NOMO-1 (cell line): ENCODE results near the gene NR2C2.

Experiments used
- DNase-seq, 2 experiments: peaks; one replicate each; lab custom pipeline; 2025; ENCODE audit not compliant: unreplicated experiment in 2 of 2; lab: John Stamatoyannopoulos, UW

Gene NR2C2

GRCh38 chr3:15055019-15055557, 107.7 kb downstream of the NR2C2 start:
- DNase-seq, result no peak

DNA sequence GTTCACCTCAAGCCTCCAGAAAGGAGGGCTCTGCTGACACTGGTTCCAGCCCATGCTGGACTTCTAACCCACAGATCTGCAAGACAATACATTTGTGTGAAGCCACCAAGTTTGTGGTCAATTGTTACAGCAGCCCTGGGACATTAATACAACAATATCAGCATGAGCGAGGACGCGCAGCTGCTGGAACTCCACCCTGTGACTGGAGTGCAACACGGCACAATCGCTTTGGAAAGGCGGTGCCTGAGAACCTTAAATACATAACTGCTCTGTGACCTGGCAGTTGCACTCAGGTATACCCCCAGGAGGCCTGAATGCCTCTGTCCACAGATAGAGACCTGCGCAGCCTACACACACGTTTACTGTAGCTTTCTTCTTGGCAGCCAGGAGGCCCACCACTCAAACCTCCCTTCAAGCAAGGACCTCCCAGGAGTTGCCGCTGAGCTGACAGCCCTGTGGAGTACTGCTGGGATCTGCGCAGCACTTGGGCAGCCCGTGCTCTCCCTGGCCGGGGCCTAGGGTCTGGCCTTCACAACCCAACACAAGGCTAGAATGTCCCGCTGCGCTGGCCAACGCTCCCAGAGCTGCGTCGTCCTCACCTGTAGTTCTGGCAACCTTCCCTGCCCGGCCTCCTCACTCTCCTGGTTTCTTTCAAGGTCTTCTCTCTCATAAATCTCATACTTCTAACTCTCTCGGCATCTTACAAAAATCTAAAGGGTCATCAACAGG, 109.5 kb downstream of the NR2C2 start:
- DNase-seq, result no peak

DNA sequence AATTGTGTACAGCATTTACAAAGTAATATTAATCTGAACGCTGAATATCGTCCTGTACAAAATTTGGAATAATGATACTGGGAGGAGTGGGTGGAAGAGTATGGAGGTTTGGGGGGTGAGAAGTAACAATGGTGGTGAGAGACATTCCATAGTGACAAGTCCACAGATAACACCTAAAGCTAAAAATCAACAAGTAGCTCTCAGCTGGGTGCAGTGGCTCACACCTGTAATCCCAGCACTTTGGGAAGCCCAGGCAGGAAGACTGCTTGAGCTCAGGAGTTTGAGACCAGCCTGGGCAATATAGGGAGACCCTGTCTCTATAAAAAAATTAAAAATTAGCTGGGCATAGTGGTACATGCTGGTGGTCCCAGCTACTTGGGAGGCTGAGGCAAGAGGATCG, 112.6 kb downstream of the NR2C2 start:
- DNase-seq, result no peak

DNA sequence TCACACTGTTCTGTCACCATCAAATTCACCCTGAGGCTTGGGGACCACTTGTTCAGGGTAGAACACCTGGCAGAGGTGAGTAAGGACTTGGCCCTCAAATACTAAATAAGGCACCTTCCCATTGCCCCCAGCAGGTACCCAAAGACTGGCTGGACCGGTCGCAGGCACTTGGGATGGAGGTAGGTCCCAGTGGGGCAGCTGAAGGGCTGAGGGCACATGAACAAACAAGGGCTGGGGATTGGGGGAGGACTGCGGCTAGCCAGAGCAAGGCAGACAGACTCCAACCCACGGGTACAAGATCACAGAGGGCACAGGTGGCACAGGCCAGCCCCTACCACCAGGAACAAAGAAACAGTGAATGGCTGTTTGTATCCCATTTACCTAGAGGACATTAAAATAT, 115.9 kb downstream of the NR2C2 start:
- DNase-seq, result no peak

- DNase-seq, result no peak
These were observed 116.4 kb downstream of the NR2C2 start for GRCh38 chr3:15063656-15064286.

DNA sequence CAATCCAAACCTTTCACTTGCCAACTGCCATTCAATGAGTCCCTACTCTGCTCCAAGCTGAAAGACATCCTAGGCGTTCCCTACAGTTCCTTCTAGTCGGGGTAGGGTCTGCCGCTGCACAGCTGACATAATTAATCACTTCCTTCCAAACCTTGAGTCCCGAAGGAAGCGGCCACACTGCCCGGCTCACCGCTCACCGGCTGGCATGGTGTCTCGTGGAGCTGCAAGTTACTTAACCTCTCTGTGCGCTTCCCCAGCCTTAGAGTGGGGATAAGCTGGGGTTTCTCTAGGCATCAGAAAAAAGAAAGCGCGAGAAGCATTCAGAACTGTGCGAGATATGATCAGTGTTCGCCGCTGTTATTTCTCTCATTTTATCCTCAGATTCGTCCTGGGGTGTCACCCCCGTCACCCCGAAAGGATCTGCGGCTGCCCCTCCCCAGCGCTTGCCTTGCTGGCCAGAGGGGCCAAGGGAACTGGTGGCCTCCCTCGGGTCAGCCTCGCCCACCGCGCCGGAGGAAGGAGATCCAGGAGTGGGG, 117.0 kb downstream of the NR2C2 start:
- DNase-seq, result peak; percentile 13 to 21

GRCh38 chr3:15064835-15065549, 117.6 kb downstream of the NR2C2 start, which contains the start of gene MRPS25:
MRPS25 (minus strand) TSS chr3:15065315; CDS start chr3:15065194, 121 bp downstream.
- peak; percentile 88 to 92 for DNase-seq

- no peak for DNase-seq
These were observed 118.2 kb downstream of the NR2C2 start for GRCh38 chr3:15065550-15066007.

DNA sequence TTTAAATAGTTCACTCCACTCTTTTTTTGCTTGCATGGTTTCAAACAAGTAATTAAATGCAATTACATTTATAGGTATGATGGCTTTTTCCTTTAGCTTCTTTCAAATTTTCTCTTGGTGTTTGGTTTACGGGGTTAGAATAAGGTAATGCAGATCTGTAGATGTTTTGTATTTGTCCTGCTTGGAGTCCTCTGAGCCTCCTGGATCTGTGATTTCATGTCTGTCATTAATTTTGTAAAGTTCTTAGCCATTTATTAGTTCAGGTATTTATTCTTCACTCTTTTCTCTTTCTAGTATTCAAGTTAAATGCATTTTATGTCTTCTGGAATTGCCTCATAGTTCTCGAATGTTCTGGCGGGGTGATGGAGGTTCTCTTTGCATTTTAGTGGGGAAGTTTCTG, 119.1 kb downstream of the NR2C2 start:
- no peak for DNase-seq

DNA sequence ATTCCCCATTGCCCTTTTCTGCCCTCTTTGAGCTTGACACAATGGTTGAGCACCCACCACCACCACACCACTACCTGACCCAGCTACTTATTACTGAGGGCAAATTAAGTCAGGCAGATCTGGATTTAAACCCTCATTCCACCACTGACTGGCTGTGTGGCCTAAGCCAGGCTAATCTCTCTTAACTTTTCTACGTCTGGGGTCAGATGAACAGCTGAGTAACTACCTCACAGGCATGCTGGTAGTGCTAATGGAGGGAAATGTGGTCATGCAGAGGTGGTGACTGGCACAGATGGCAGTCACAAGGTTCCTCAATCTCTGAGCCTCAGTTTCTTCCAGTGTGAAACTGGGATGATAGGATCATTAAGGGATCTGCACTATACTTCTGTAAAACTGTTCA, 122.1 kb downstream of the NR2C2 start:
- DNase-seq, result no peak

DNA sequence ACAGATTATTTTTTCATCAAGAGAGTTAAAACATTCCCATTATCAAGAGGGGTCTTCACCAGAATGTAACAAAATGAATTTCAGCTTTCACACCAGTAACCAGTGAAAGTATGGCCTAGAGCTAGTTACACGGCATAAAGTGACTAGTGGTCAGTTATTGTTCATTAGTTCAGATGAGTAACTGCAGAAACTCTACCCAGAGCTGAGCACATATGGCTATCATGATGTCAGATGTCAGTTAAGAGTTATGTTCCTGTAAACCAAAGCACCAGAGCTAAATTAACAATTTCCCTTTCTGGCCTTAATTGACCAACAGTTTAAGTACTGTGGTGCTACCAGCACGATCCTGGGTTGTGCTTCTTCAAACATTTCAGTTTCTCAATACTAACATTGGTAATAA, 124.3 kb downstream of the NR2C2 start:
- DNase-seq, result peak; percentile 28 to 62

DNA sequence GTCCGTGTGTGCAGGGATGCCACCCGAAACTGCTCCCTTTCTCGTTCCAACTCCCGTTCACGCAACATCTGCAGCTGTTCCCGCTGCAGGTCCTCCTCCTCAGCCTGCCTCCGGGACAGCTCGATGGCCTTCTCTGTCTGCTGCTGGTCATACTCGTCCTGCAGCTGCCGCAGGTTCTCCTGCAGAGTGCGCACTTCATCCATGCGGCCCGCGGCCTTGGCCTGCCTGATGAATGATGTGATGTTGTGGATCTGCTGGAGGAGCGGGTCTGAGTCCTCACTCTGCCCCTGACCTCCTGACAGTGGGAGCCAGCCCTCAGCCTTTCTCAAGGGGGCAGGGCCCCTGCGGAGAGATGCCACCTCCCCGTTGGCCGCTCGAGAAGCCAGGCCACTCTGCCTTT, 127.1 kb downstream of the NR2C2 start:
- no peak for DNase-seq

GRCh38 chr3:15079091-15079490, 131.7 kb downstream of the NR2C2 start:
- no peak for DNase-seq

DNA sequence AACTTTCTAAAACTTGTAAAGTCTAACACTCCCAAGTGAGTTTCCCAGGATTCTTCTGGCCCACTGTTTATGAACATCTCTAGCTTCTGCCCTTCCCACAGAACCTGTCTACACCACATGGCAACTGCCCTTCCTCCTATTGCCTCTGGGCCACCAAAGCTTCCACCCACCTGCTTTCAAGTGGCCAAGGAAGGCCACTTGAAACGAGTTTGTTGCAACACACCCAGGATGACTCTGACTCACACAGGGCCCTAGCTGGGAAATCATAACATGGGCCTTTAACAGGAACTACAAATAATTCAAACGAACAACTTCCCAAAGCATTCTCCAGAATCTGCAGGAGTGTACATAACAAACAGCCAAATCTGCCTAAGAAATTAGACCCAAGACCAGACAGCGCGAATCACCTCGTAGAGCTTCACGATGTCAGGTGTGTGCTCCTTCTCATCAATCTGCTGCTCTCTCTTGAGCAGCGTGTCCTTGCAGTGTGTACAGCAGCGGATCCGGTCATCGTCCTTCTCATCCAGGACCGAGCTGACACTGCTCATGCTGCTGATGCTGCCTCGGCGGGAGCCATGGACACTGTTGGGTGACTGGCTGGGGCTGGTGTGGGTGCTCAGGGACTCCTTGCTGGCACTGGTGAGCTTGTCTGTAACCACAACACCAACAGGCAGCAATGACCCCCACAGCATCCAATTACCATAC, 134.7 kb downstream of the NR2C2 start:
- DNase-seq, result peak; percentile 48 to 57

- no peak for DNase-seq
These were observed 135.9 kb downstream of the NR2C2 start for GRCh38 chr3:15083252-15083651.

DNA sequence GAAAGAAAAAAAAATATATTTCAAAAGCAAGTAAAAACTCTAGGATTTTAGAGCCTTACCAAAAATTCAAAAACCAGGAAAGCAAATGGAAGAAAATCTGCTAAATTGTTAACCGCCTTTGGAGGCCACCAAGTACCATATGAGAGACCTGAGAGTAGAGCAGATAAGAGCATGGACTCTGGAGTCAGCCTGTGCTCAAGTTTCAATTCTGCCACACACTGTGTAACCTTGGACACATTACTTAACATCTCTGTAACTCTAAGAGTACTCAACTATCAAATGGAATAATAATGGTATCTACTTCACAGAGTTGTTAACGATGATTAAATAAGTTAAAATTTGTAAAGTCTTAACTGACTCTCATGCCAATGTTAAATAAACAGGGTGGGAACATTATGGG, 138.9 kb downstream of the NR2C2 start:
- DNase-seq, result no peak

- no peak for DNase-seq
These were observed 139.3 kb downstream of the NR2C2 start for GRCh38 chr3:15086699-15087098.

GRCh38 chr3:15089201-15089600, 141.8 kb downstream of the NR2C2 start:
- DNase-seq, result no peak

GRCh38 chr3:15091575-15091974, 144.2 kb downstream of the NR2C2 start:
- no peak for DNase-seq

DNA sequence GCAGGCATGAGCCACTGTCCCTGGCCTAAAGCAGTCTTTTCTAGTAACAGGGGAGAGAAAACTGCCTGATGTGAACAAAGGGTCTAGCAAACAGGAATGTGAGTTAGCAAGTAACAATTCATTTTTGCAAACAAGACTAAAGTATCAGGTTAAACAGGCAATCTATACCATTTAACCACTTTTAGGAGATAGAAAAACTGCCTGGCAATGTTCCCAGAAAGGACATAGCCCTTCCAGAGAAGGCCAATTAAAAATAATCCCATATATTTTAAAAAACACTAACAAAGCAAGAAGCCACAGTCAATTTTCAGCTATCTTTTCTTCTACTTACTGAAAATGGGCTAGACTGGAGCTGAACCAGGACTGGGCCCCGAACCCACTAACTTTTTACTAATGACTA, 145.3 kb downstream of the NR2C2 start:
- DNase-seq, result no peak
